GM12892 (cell line): Measurements from ENCODE around the gene FAM83D.
"Not testable (repeated sequence)": the region's sequence is repeated elsewhere in the genome, so short reads cannot be mapped to it uniquely, and the experiment has no call there.

Source experiments
- DNase-seq: peaks from one replicate; pipeline ENCODE4 v3.0.0; 2011; ENCODE audit not compliant: insufficient read length
- FAIRE-seq: peaks from 2 replicates; lab custom pipeline; 2011; peaks lifted over from hg19 to GRCh38; lab: Jason Lieb, UNC
- POLR2A ChIP-seq: IDR thresholded peaks from 2 replicates; pipeline ENCODE4 v1.6.1; 2011; ENCODE audit warnings: low read depth, low read length, control low read depth
- POLR2AphosphoS5 ChIP-seq: IDR thresholded peaks from 2 replicates; pipeline ENCODE4 v1.6.1; 2011; ENCODE audit warnings: low read depth, low read length, control low read depth
- TAF1 ChIP-seq: IDR thresholded peaks from 2 replicates; pipeline ENCODE4 v1.6.1; 2011; ENCODE audit warnings: low read depth, mild to moderate bottlenecking, control low read depth, low read length, borderline replicate concordance

Gene FAM83D

DNA sequence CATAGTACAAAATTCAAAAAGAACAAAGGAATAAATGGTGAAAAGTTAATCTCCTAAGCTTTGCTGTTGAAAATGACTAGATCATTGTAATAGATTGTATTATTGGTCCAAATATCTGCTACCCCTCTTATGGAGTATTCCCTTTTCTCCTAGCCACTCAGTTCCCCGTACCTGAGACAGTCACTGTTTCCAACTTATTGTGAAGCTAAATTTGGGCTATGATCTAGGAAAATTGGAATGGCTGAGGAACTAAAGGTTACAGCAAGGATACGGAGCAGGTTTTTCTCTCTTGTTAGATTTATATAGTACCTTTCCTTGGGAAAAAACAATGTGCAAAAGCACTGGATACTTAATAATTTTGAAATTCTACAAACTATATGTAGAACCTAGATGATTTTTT, 53.2 kb downstream of the FAM83D start:
- TF ChIP-seq POLR2AphosphoS5 (no peak), TAF1 (no peak), POLR2A (no peak)
- FAIRE-seq (no peak), DNase-seq (no peak)

DNA sequence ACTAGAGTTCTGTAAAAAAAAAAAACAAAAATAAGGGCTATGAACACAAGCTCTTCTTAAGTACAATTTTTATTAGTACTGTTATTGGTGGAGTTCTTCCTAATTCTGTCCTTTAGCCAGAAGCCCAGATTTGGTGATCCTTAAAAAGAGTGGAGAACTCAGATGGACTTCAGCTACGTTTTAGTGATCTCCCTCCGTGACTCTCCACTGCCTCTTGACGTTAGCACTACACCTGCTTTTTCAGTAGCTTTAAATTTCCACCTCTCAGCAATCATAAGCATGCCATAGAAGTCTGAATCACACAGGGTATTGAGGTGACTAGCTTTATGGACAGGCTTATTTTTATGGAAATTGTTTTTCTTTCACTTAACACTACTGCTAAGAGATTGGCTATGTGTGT, 53.6 kb downstream of the FAM83D start:
- no peak for FAIRE-seq
- DNase-seq, result no peak
- TF ChIP-seq TAF1 (no peak), POLR2AphosphoS5 (no peak), POLR2A (no peak)

DNA sequence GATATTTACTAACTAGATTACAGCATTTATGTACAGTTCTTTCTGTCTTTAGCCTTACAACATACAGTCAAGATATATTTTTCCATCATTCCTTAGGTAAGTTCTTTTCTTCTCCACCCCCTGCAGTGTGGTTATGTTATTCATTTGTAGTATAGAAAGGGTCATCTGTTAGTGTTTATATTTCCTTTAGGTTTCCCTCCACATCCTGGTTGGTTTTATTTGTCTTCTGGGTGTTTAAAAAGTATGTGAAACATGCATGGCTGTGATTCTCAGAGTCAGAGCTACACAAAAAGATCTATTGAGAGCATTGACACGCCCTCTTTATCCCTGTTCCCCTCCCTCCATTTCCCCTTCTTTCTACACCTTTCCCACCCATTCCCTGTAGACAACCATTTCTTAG, 56.1 kb downstream of the FAM83D start:
- no peak for DNase-seq

DNA sequence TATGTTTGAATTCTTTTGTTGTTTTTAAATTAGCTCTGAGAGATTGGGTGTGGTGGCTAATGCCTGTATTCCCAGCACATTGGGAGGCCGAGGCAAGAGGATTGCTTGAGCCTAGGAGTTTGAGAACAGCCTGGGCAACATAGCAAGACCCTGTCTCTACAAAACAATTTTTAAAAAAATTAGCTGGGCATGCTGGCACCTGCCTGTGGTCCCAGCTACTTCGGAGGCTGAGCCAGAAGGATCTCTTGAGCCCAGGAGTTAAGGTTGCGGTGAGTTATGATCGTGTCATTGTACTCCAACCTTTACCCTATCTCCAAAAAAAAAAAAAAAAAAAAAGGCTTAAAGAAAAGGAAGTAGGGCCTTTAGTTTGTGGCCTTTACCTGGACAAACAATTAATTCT, 58.8 kb downstream of the FAM83D start:
- DNase-seq (no peak), FAIRE-seq (no peak)
- no peak for TF ChIP-seq TAF1
- TF ChIP-seq POLR2AphosphoS5, result no peak
- TF ChIP-seq POLR2A, result no peak

More for the DNA sequence above, 56.1 kb downstream of the FAM83D start:
- no peak for TF ChIP-seq POLR2A
- no peak for TF ChIP-seq POLR2AphosphoS5
- TF ChIP-seq TAF1, result no peak
- FAIRE-seq, result no peak

DNA sequence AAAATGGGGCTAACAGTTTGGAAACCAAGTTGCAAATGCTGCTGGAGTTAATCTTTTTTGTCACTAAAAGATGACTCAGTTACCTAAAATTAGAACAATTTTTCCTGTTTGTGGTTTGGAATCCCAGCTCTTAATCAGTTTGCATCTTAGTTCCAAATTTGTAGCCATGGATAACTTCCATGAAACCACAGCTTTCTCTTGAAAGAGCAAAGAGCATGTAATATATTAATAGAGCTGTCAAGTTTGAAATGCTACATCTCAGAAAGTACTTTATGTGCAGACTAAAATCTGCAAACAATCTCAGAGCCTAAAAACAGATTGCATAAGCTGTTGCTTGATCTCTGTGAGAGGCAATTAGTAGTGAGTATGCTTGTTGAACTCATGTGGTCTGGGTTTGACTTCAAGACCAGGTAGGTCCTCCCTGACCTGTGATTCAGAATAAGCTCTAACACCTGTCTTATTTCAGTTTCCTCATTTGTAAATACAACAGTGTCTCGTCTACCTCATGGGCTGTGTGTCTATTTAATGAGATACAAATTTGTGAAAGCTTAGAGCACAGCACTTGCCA, 59.5 kb downstream of the FAM83D start:
- FAIRE-seq (peak; percentile 60), DNase-seq (no peak)
- TF ChIP-seq POLR2AphosphoS5 (no peak), POLR2A (no peak), TAF1 (no peak)

DNA sequence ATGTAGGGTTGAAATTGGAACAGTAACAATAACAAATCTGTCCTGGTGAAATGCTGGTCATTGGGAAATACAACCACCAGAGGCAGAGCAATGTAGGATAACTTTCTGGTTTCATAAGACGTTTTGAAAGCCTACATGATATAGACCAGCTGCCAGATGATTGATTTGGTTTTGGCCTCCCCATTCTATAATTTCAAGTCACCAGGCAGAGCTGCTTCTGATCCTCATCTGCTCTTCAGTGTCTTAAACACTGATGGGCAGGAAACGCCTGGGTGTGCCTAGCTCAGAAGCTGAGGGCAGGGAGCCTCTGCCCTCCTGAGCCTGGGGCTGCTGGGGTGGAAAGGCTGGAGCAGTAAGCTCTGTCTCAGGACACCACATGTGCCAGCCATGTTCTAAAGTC, 60.4 kb downstream of the FAM83D start:
- FAIRE-seq, result peak; percentile 74
- no peak for DNase-seq
- TF ChIP-seq POLR2A (no peak), TAF1 (no peak), POLR2AphosphoS5 (no peak)

DNA sequence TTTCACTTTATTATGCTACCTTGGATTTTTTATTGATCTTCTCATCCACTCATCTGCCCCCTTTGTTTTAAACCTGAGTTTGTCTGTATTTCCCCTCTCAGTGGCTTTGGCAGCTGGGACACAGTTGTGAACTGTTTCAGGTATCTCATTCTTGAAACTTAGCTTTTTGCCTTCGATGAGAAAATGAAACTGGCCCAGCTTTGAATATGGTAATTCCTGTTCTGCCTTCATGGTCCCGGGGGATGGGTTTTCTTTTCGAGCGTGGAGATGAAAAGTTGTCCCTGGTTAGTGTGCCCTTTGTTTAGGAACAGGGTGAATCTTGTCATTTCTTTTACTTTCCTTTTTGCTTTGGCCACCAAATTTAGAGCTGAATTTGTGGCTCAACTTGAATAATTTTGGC, 61.6 kb downstream of the FAM83D start:
- FAIRE-seq (peak; percentile 97), DNase-seq (peak; percentile 18)
- no peak for TF ChIP-seq POLR2AphosphoS5
- no peak for TF ChIP-seq TAF1
- TF ChIP-seq POLR2A, result no peak

DNA sequence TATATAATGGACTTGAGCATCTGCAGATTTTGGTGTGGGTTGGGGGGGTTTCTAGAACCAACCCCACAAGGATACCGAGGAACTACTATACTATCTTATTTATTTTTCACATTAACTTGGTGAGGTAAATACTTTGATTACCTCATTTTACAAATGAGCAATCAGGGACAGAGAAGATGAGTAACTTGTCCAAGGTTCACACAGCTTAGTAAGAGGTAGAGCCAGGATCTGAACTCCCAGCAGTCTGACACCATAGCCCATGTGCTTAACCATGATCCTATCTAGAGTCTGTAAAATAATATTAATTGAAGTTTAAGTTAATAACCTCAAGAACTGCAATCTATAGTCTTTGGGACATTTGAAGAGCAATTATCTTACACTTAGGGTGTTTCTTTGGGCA, 64.5 kb downstream of the FAM83D start:
- FAIRE-seq (no peak), DNase-seq (no peak)
- TF ChIP-seq POLR2AphosphoS5, result no peak
- TF ChIP-seq POLR2A, result no peak
- no peak for TF ChIP-seq TAF1

DNA sequence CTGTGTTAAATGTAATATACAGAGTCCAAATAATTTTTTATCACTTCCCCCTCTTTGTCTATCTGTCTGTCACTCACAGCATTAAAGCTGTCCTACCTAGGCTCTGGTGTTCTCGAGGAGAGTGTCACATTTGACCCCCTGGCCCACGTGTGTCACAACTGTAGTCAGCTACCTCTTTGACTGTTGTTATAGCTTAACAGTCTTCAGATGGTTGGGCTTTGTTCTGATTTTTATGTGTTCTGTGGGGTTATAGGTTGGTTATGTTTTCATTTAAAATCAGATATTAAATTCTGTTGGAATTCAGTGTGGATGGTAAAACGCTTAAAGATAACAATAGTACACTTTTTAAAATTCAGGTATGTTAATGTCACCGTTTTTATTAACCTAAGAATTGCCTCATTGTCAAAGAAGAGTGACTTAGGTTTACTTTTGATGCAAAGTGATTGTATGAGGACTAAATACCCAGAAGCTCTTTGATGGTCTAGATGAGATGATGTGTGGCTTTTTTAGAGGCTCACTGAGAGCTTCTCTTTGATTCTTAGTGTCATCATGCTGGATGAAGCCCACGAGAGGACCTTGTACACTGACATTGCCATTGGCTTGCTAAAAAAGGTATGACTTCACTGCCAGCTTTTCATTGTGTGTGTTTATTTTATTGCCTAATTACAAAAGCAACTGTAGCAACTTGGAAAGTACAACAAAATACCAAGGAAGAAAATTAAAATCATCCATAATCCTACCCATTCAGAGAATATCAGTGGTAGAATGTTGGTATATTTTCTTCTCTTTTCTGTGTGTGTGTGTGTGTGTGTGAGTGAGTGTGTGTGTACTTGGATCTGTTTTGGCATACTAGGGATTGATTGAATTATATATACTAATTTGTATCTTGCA, 65.8 kb downstream of the FAM83D start:
- no peak for TF ChIP-seq TAF1
- no peak for TF ChIP-seq POLR2A
- no peak for TF ChIP-seq POLR2AphosphoS5
- no peak for FAIRE-seq
- no peak for DNase-seq

DNA sequence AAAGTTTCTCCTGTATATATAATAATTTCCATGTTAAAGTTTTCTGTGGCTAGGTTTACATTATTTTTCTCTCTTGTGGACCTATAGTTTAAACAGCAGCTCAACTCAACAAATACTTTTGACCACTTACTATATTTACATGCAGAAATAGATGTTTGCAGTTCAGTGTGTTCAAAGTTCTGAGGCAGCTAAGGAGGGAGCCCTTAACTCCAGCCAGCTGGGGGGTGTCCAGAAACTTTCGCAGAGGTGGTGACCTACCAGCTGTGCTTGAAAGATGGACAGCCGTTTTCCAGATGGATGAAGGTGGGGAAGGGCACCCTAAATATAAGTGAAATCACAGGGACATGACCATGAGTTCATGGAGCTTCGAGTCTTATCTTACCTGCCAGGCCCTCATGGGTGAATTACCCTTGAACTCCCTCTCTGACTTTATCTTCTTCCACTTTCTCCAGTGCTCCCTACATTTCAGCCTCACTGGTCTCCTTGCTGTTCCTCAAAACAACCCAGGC, 69.4 kb downstream of the FAM83D start:
- DNase-seq (no peak), FAIRE-seq (no peak)
- TF ChIP-seq TAF1, result no peak
- no peak for TF ChIP-seq POLR2AphosphoS5
- TF ChIP-seq POLR2A, result no peak

DNA sequence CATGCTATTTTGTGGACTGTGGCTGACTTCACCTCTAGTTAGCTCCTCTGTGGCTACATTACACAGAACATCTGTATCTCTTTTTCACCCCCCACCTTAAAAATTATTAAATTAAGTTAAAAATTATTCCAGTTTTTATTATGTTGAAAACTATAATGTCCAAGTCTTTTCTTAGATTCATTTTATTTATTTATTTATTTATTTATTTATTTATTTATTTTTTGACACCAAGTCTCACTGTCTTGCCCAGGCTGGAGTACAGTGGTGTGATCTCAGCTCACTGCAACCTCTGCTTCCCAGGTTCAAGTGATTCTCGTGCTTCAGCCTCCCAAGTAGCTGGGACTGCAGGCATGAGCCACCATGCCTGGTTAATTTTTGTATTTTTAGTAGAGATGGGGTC, 70.6 kb downstream of the FAM83D start:
- DNase-seq, FAIRE-seq: not testable (repeated sequence)

DNA sequence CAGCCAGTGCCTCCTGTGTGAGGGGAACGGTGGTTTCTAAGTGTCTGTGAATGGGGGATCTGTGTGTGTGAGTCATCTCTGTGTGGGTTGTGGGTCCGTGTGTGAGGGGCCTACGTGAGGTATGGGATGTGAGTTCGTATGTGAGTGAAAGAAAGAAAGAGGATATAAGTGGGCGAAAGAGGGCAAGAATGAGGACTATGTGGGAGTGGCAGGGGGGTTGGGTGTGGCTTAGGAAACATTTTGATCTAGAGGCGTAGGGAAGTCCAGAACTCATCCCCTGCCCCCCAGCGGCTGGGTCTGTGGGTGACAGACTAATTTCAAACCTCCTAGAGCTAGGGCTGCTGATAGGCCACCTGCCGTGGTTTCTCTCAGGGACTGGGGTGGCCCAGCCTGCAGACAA, 71.4 kb downstream of the FAM83D start:
- DNase-seq (peak; percentile 55), FAIRE-seq (peak; percentile 82)
- no peak for TF ChIP-seq POLR2A
- no peak for TF ChIP-seq POLR2AphosphoS5
- no peak for TF ChIP-seq TAF1
